AG10803 (cell line): Measurements from ENCODE around the gene C16orf78.

ENCODE experiments used
- DNase-seq: peaks from one replicate; pipeline ENCODE4 v3.0.0; 2010; ENCODE audit warnings: low read depth
- H3K4me3 ChIP-seq: 2 replicates; pipeline ENCODE4 v1.5.1; 2011; ENCODE audit warnings: mild to moderate bottlenecking, low read length, control low read depth
- TF ChIP-seq, protein P1 (sequence below): conservative IDR thresholded peaks from 2 replicates; pipeline ENCODE4 v1.5.1; 2011; ENCODE audit warnings: mild to moderate bottlenecking, low read length, control low read depth, inconsistent platforms

The C16orf78 gene

GRCh38 chr16:49342336-49343265 lies 31.0 kb upstream of the C16orf78 start:
- TF ChIP-seq, protein P1, sequence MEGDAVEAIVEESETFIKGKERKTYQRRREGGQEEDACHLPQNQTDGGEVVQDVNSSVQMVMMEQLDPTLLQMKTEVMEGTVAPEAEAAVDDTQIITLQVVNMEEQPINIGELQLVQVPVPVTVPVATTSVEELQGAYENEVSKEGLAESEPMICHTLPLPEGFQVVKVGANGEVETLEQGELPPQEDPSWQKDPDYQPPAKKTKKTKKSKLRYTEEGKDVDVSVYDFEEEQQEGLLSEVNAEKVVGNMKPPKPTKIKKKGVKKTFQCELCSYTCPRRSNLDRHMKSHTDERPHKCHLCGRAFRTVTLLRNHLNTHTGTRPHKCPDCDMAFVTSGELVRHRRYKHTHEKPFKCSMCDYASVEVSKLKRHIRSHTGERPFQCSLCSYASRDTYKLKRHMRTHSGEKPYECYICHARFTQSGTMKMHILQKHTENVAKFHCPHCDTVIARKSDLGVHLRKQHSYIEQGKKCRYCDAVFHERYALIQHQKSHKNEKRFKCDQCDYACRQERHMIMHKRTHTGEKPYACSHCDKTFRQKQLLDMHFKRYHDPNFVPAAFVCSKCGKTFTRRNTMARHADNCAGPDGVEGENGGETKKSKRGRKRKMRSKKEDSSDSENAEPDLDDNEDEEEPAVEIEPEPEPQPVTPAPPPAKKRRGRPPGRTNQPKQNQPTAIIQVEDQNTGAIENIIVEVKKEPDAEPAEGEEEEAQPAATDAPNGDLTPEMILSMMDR: no peak
- no peak overlapping the region for H3K4me3 ChIP-seq
- no peak for DNase-seq

GRCh38 chr16:49343291-49343690 lies 30.3 kb upstream of the C16orf78 start:
- no peak for DNase-seq
- TF ChIP-seq, protein P1: no peak
- no peak overlapping the region for H3K4me3 ChIP-seq

DNA sequence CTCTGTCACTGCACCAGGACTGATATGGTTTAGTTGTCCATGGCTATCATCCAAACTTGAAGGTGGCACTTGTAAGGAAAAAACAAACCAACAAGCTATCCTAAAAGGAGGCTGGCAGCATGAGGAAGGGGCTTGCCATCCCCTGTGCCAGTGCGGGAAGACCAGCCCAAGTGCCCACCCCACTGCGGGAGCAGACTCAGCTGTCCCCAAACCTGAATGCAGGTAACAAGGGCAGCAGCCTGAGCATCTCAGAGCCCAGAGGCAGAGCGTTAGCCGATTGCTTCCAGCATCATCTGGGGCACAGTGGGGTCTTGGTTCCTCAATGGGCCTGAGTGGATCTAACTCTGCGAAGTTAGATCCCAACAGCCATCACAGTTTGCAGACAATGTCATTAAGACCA lies 29.2 kb upstream of the C16orf78 start:
- TF ChIP-seq, protein P1: no peak
- no peak overlapping the region for H3K4me3 ChIP-seq
- no peak for DNase-seq

GRCh38 chr16:49345829-49346228 lies 27.8 kb upstream of the C16orf78 start:
- TF ChIP-seq, protein P1: no peak
- H3K4me3 ChIP-seq: no peak overlapping the region
- no peak for DNase-seq

DNA sequence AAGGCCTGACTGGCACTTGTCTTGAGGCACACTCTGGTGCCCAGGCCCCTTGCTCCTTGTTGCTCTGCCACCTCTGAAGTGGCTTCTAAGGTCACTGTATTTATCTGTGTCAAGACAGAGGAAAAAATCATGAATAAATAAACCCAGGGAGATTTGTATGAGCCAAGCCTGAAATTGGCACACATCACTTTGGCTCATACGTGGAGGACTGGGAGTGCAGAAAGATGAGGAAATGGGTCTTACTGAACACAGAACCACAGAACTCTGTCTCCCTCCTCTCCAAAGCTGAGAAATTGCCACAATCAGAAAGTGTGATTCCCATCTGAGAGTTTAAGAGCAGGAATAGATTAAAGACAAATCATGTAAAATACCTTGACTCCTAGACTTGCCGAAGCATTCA lies 27.1 kb upstream of the C16orf78 start:
- TF ChIP-seq, protein P1: no peak

DNA sequence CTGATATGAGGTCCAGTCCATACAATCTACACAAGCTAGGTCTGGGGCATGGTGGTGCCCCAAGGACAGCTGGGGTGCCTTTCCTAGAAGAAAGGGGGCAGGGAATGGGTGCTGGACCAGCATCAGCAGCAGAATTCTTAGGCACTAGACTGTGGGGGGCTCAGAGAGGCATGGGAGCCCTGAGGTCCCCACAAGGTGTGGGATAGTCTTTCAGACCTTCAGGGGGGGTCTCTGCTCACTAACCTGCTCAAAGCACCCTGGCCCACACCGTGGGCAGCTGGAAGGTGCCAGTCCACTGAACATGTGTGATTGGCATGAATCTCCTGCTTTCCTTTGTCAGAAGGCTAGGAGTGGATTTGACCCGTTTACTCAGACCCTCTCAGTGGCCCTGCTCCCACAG lies 26.1 kb upstream of the C16orf78 start:
- no peak overlapping the region for H3K4me3 ChIP-seq
- no peak for DNase-seq
- TF ChIP-seq, protein P1: no peak

More for the DNA sequence above, 27.1 kb upstream of the C16orf78 start:
- H3K4me3 ChIP-seq: no peak overlapping the region
- no peak for DNase-seq
